ENCODE measurements around the gene HS6ST2. TPM values are rescaled to one million over a fixed set of nuclear protein-coding genes. Genes with fewer than 3 reads are reported as not detected.
A peak's percentile ranks its signal among the peaks of the same experiment; 100 is the strongest.

HS6ST2 gene
- total and polyA plus RNA-seq, 9 donors = 27.8 to 52.3 (median 38.8) TPM

GRCh38 chrX:132732236-132732635, 226.2 kb downstream of the HS6ST2 start:
- Histone ChIP-seq H3K36me3 (ENCODE audit: control insufficient read depth, insufficient read depth, low read length) (no peaks in the 10 kb centered on the region), H3K4me3 (ENCODE audit: low read length) (no peak overlapping the region), H3K9me3 (replicated peaks; ENCODE audit: control insufficient read depth, low read depth, low read length) (no peaks in the 10 kb centered on the region), H3K27me3 (ENCODE audit: control insufficient read depth, insufficient read depth, low read length) (peaks cover 27% of the 10 kb centered on the region), H3K4me1 (ENCODE audit: control insufficient read depth, insufficient read depth, low read length) (peaks cover under 1% of the 10 kb centered on the region), H3K27ac (ENCODE audit: low read length) (no peak overlapping the region)
- no peak for DNase-seq
- no CpG with 5 or more reads among the region's 4 CpGs for WGBS (ENCODE audit: insufficient coverage)

DNA sequence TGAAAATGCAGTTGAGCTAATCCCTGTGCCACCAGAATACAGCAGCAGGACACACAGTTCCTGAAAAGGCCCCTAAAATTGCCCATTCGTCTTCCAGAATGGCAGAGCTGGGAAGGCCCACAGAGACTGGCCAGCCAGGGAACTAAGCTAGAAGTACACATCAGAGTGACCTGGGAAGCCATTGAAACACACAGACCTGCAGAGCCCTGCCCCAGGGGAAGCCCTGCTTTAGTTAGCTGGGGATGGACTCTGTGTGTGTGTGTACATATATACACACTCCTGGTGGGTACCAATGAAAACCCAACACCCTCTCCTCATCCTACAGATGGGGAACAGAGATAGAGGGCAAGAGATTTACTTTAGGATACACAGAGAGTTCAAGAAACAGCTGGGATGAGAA, 227.7 kb downstream of the HS6ST2 start:
- no peaks in the 10 kb centered on the region for H3K36me3 ChIP-seq (ENCODE audit: control insufficient read depth, insufficient read depth, low read length)
- no peaks in the 10 kb centered on the region for H3K9me3 ChIP-seq (replicated peaks; ENCODE audit: control insufficient read depth, low read depth, low read length)
- peaks cover 22% of the 10 kb centered on the region for H3K27me3 ChIP-seq (ENCODE audit: control insufficient read depth, insufficient read depth, low read length)
- H3K4me1 ChIP-seq (ENCODE audit: control insufficient read depth, insufficient read depth, low read length) = no peaks in the 10 kb centered on the region
- no peak for DNase-seq
- H3K27ac ChIP-seq (ENCODE audit: low read length) = no peak overlapping the region
- no peak overlapping the region for H3K4me3 ChIP-seq (ENCODE audit: low read length)
- 70% methylated on average over 1 of the region's 1 CpG for WGBS (ENCODE audit: insufficient coverage)

DNA sequence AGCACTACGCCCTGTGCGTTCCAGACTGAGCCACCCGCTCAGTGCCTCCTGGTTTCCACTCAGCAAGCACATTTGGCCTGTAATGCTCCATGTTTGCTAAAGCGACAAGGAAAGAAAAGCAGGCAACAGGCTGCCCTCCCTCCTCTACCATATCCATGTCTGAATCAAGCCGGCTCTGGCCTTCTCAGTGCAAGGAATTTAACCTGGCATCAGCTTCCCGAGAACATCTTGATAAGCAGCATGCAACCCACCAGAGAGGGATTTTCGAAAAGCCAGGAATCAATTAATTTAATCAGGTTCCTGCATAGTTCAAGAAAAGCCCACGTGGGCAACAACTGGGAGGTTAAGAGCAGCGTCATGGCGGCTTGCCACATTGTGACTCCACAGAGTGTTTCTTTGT, 228.2 kb downstream of the HS6ST2 start:
- H3K9me3 ChIP-seq (replicated peaks; ENCODE audit: control insufficient read depth, low read depth, low read length) = no peaks in the 10 kb centered on the region
- WGBS (ENCODE audit: insufficient coverage) = 71% methylated on average over 10 of the region's 10 CpGs
- DNase-seq = no peak
- no peaks in the 10 kb centered on the region for H3K36me3 ChIP-seq (ENCODE audit: control insufficient read depth, insufficient read depth, low read length)
- H3K4me3 ChIP-seq (ENCODE audit: low read length) = no peak overlapping the region
- no peaks in the 10 kb centered on the region for H3K4me1 ChIP-seq (ENCODE audit: control insufficient read depth, insufficient read depth, low read length)
- peaks cover 21% of the 10 kb centered on the region for H3K27me3 ChIP-seq (ENCODE audit: control insufficient read depth, insufficient read depth, low read length)
- no peak overlapping the region for H3K27ac ChIP-seq (ENCODE audit: low read length)

- no peaks in the 10 kb centered on the region for H3K4me1 ChIP-seq (ENCODE audit: control insufficient read depth, insufficient read depth, low read length)
- no peak overlapping the region for H3K27ac ChIP-seq (ENCODE audit: low read length)
- no peaks in the 10 kb centered on the region for H3K36me3 ChIP-seq (ENCODE audit: control insufficient read depth, insufficient read depth, low read length)
- 80% methylated on average over 1 of the region's 6 CpGs for WGBS (ENCODE audit: insufficient coverage)
- DNase-seq = no peak
- no peak overlapping the region for H3K4me3 ChIP-seq (ENCODE audit: low read length)
- H3K27me3 ChIP-seq (ENCODE audit: control insufficient read depth, insufficient read depth, low read length) = peaks cover 15% of the 10 kb centered on the region
- H3K9me3 ChIP-seq (replicated peaks; ENCODE audit: control insufficient read depth, low read depth, low read length) = peaks cover 5% of the 10 kb centered on the region
Observed at GRCh38 chrX:132728296-132728695, 230.1 kb downstream of the HS6ST2 start.

DNA sequence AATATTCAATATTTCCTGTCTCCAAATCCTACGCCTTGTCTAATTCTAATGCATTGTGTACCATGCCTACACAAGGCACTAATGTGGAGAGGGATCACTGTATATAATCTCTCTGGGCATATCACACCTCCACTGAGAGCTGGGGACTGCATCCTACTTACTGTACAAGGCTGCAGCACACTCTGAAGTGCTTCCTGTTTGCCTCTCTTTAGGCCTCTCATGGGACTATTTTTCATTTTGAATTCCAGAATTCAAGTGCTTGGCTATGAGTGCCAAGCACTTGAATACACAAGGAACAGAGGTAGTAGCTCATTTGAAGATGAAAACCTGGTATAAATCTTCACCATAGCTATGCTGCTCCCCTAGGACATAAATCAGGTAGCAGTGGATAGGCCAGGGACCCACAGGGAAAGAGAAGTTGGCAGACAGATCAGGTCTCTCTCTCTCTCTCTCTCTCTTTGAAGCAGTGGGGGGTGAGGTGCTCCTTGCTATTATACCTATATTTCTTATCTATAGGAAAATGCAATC, 239.9 kb downstream of the HS6ST2 start:
- H3K9me3 ChIP-seq (replicated peaks; ENCODE audit: control insufficient read depth, low read depth, low read length) = no peaks in the 10 kb centered on the region
- WGBS (ENCODE audit: insufficient coverage) = no CpG with 5 or more reads among the region's 1 CpG
- no peak overlapping the region for H3K27ac ChIP-seq (ENCODE audit: low read length)
- peaks cover 12% of the 10 kb centered on the region for H3K27me3 ChIP-seq (ENCODE audit: control insufficient read depth, insufficient read depth, low read length)
- DNase-seq = no peak
- no peak overlapping the region for H3K4me3 ChIP-seq (ENCODE audit: low read length)
- no peaks in the 10 kb centered on the region for H3K36me3 ChIP-seq (ENCODE audit: control insufficient read depth, insufficient read depth, low read length)
- no peaks in the 10 kb centered on the region for H3K4me1 ChIP-seq (ENCODE audit: control insufficient read depth, insufficient read depth, low read length)

DNA sequence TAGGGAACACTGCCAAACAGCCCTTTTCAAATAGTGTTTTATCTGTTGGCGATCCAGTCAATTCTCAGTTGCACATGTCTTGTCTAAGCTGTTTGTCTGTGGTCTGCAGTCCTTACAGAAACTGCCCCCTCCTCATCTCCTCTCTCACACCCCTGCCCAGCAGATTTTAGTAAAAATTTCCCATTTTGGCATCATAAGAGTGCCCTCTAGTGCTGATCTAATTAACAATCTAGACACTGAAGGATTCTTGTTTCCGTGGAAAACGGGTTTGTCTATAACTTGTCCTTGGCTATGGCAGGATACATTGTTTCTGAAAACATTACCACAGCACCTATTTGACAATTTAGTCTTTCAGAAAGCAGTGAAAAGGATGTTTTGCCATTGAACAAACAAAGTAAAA, 242.4 kb downstream of the HS6ST2 start:
- 50% methylated on average over 1 of the region's 3 CpGs for WGBS (ENCODE audit: insufficient coverage)
- H3K27me3 ChIP-seq (ENCODE audit: control insufficient read depth, insufficient read depth, low read length) = peaks cover 17% of the 10 kb centered on the region
- no peak overlapping the region for H3K27ac ChIP-seq (ENCODE audit: low read length)

DNA sequence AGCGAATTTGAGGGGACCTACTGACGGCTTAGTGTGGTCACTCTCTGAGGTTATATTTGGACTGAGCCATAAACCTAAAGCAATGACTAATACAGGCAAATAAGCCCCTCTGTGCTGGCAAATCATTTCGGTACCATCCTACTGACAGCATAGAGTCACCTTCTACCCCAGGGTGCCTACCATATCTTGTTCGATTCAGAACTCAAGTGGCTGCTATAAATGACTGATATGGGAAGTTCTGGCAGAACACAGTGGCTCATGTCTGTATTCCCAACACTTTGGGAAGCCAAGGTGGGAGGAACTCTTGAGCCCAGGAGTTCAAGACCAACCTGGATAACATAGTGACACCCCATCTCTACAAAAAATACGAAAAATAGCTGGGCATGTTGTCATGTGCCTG, 243.5 kb downstream of the HS6ST2 start:
- no peaks in the 10 kb centered on the region for H3K9me3 ChIP-seq (replicated peaks; ENCODE audit: control insufficient read depth, low read depth, low read length)
- no peak for DNase-seq
- H3K4me1 ChIP-seq (ENCODE audit: control insufficient read depth, insufficient read depth, low read length) = no peaks in the 10 kb centered on the region
- H3K27ac ChIP-seq (ENCODE audit: low read length) = no peak overlapping the region
- no peaks in the 10 kb centered on the region for H3K36me3 ChIP-seq (ENCODE audit: control insufficient read depth, insufficient read depth, low read length)
- peaks cover 21% of the 10 kb centered on the region for H3K27me3 ChIP-seq (ENCODE audit: control insufficient read depth, insufficient read depth, low read length)
- 73% methylated on average over 3 of the region's 5 CpGs for WGBS (ENCODE audit: insufficient coverage)
- H3K4me3 ChIP-seq (ENCODE audit: low read length) = no peak overlapping the region

More for the DNA sequence above, 242.4 kb downstream of the HS6ST2 start:
- Histone ChIP-seq H3K4me1 (ENCODE audit: control insufficient read depth, insufficient read depth, low read length) (no peaks in the 10 kb centered on the region), H3K9me3 (replicated peaks; ENCODE audit: control insufficient read depth, low read depth, low read length) (no peaks in the 10 kb centered on the region), H3K36me3 (ENCODE audit: control insufficient read depth, insufficient read depth, low read length) (no peaks in the 10 kb centered on the region), H3K4me3 (ENCODE audit: low read length) (no peak overlapping the region)
- no peak for DNase-seq

GRCh38 chrX:132712350-132712749, 246.1 kb downstream of the HS6ST2 start:
- Histone ChIP-seq H3K27me3 (ENCODE audit: control insufficient read depth, insufficient read depth, low read length) (peaks cover 12% of the 10 kb centered on the region), H3K27ac (ENCODE audit: low read length) (no peak overlapping the region), H3K4me3 (ENCODE audit: low read length) (no peak overlapping the region), H3K4me1 (ENCODE audit: control insufficient read depth, insufficient read depth, low read length) (no peaks in the 10 kb centered on the region), H3K36me3 (ENCODE audit: control insufficient read depth, insufficient read depth, low read length) (no peaks in the 10 kb centered on the region), H3K9me3 (replicated peaks; ENCODE audit: control insufficient read depth, low read depth, low read length) (no peaks in the 10 kb centered on the region)
- DNase-seq = no peak

- no peaks in the 10 kb centered on the region for H3K9me3 ChIP-seq (replicated peaks; ENCODE audit: control insufficient read depth, low read depth, low read length)
- DNase-seq = peak; percentile 19
- WGBS (ENCODE audit: insufficient coverage) = 40% methylated on average over 1 of the region's 1 CpG
Observed at GRCh38 chrX:132710656-132711155, 247.7 kb downstream of the HS6ST2 start.

GRCh38 chrX:132708529-132708928, 249.9 kb downstream of the HS6ST2 start:
- Histone ChIP-seq H3K27me3 (ENCODE audit: control insufficient read depth, insufficient read depth, low read length) (peaks cover 13% of the 10 kb centered on the region), H3K27ac (ENCODE audit: low read length) (no peak overlapping the region), H3K4me3 (ENCODE audit: low read length) (no peak overlapping the region), H3K9me3 (replicated peaks; ENCODE audit: control insufficient read depth, low read depth, low read length) (no peaks in the 10 kb centered on the region), H3K36me3 (ENCODE audit: control insufficient read depth, insufficient read depth, low read length) (no peaks in the 10 kb centered on the region), H3K4me1 (ENCODE audit: control insufficient read depth, insufficient read depth, low read length) (no peaks in the 10 kb centered on the region)
- DNase-seq = no peak

More at GRCh38 chrX:132710656-132711155, 247.7 kb downstream of the HS6ST2 start:
- H3K27me3 ChIP-seq (ENCODE audit: control insufficient read depth, insufficient read depth, low read length) = peaks cover 14% of the 10 kb centered on the region
- H3K4me1 ChIP-seq (ENCODE audit: control insufficient read depth, insufficient read depth, low read length) = no peaks in the 10 kb centered on the region
- H3K4me3 ChIP-seq (ENCODE audit: low read length) = no peak overlapping the region
- no peaks in the 10 kb centered on the region for H3K36me3 ChIP-seq (ENCODE audit: control insufficient read depth, insufficient read depth, low read length)
- no peak overlapping the region for H3K27ac ChIP-seq (ENCODE audit: low read length)

GRCh38 chrX:132704769-132705168, 253.7 kb downstream of the HS6ST2 start:
- Histone ChIP-seq H3K9me3 (replicated peaks; ENCODE audit: control insufficient read depth, low read depth, low read length) (no peaks in the 10 kb centered on the region), H3K4me1 (ENCODE audit: control insufficient read depth, insufficient read depth, low read length) (no peaks in the 10 kb centered on the region), H3K36me3 (ENCODE audit: control insufficient read depth, insufficient read depth, low read length) (no peaks in the 10 kb centered on the region), H3K27ac (ENCODE audit: low read length) (no peak overlapping the region), H3K27me3 (ENCODE audit: control insufficient read depth, insufficient read depth, low read length) (peaks cover 6% of the 10 kb centered on the region), H3K4me3 (ENCODE audit: low read length) (no peak overlapping the region)
- 48% methylated on average over 2 of the region's 2 CpGs for WGBS (ENCODE audit: insufficient coverage)
- DNase-seq = no peak
